GM23338 (cell line): ENCODE measurements around the gene CUX1.

ENCODE experiments used
- CTCF ChIP-seq, 2 experiments: fragments of 200-600 bp in 1 of 2; sonication (generic) in 1 of 2; conservative IDR thresholded peaks; 2 replicates each; pipeline versions ENCODE4 v1.5.1 to v1.6.1; 2016 to 2017; ENCODE audit warnings: antibody characterized with exemption in 2 of 2, low read depth in 2 of 2, mild to moderate bottlenecking in 2 of 2, moderate library complexity in 1 of 2
- ETS1 ChIP-seq: IDR thresholded peaks from 2 replicates; pipeline ENCODE4 v1.6.1; 2016; ENCODE audit warnings: antibody characterized with exemption
- EZH2 ChIP-seq: fragments of 200-600 bp; sonication (generic); IDR thresholded peaks from one replicate; pipeline ENCODE4 v1.8.0; 2017; ENCODE audit warnings: antibody characterized with exemption, mild to moderate bottlenecking, low read depth; ENCODE audit not compliant: unreplicated experiment
- EZH2phosphoT487 ChIP-seq: fragments of 200-600 bp; sonication (generic); IDR thresholded peaks from one replicate; pipeline ENCODE4 v1.8.1; 2018; ENCODE audit warnings: antibody characterized with exemption; ENCODE audit not compliant: unreplicated experiment
- POLR2AphosphoS5 ChIP-seq: IDR thresholded peaks from 2 replicates; pipeline ENCODE4 v1.6.1; 2016; ENCODE audit warnings: antibody characterized with exemption, low read depth
- REST ChIP-seq: IDR thresholded peaks from one replicate; pipeline ENCODE4 v1.6.1; 2018; ENCODE audit warnings: antibody characterized with exemption; ENCODE audit not compliant: unreplicated experiment

GRCh38 chr7:101866328-101866727 is 48.9 kb downstream of the CUX1 start:
- TF ChIP-seq CTCF (conservative IDR thresholded peaks at IDR 0.05; ENCODE audit: low read depth in 2 of 2) (no peak), POLR2AphosphoS5 (no peak), EZH2 (no peak), REST (no peak), ETS1 (no peak), EZH2phosphoT487 (no peak)
